NB4 (cell line): ENCODE data around the gene NRXN3.

ENCODE experiments used
- DNase-seq: peaks from one replicate; pipeline ENCODE4 v3.0.0; 2010; ENCODE audit warnings: low read depth
- H3K4me3 ChIP-seq: one replicate; pipeline ENCODE4 v1.5.1; 2011; ENCODE audit warnings: mild to moderate bottlenecking, low read depth, low read length, moderate library complexity
- MYC ChIP-seq: IDR thresholded peaks from 2 replicates; pipeline ENCODE4 v1.6.1; 2011; ENCODE audit warnings: low read depth, low read length
- POLR2A ChIP-seq: IDR thresholded peaks from 2 replicates; pipeline ENCODE4 v1.6.1; 2011; ENCODE audit warnings: mild to moderate bottlenecking; ENCODE audit not compliant: insufficient read length; ENCODE audit errors: extremely low read depth
- TF ChIP-seq, protein P1 (sequence below): IDR thresholded peaks from one replicate; pipeline ENCODE4 v1.5.1; 2012; ENCODE audit warnings: low read depth, low read length
- TF ChIP-seq, protein P2 (sequence below): IDR thresholded peaks from 2 replicates; pipeline ENCODE4 v1.6.1; 2011; ENCODE audit warnings: low read depth, low read length

The NRXN3 gene

DNA sequence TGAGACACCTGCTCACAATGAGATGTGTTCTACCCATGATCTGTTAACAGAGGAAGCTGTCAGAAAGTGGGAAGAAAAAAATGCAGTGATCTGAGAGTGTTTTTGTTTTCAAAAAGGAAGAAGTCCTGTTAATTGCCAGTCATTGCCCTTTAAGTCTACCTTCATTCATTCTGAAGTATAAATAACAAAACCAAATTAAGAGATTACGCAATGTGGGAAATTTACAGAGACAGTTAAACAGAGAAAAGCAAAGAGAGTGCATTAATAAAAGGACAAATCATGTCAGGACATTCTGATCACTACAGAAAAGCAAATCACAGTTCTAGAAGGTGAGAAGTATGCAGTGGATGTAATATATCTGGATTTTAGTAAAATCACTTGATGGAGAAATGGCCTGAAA is 154.2 kb downstream of the NRXN3 start:
- no peak for DNase-seq
- TF ChIP-seq, protein P1, sequence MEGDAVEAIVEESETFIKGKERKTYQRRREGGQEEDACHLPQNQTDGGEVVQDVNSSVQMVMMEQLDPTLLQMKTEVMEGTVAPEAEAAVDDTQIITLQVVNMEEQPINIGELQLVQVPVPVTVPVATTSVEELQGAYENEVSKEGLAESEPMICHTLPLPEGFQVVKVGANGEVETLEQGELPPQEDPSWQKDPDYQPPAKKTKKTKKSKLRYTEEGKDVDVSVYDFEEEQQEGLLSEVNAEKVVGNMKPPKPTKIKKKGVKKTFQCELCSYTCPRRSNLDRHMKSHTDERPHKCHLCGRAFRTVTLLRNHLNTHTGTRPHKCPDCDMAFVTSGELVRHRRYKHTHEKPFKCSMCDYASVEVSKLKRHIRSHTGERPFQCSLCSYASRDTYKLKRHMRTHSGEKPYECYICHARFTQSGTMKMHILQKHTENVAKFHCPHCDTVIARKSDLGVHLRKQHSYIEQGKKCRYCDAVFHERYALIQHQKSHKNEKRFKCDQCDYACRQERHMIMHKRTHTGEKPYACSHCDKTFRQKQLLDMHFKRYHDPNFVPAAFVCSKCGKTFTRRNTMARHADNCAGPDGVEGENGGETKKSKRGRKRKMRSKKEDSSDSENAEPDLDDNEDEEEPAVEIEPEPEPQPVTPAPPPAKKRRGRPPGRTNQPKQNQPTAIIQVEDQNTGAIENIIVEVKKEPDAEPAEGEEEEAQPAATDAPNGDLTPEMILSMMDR: no peak
- TF ChIP-seq, protein P2, sequence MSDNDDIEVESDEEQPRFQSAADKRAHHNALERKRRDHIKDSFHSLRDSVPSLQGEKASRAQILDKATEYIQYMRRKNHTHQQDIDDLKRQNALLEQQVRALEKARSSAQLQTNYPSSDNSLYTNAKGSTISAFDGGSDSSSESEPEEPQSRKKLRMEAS: no peak
- no peak for TF ChIP-seq POLR2A
- TF ChIP-seq MYC: no peak
- H3K4me3 ChIP-seq: no peak overlapping the region

DNA sequence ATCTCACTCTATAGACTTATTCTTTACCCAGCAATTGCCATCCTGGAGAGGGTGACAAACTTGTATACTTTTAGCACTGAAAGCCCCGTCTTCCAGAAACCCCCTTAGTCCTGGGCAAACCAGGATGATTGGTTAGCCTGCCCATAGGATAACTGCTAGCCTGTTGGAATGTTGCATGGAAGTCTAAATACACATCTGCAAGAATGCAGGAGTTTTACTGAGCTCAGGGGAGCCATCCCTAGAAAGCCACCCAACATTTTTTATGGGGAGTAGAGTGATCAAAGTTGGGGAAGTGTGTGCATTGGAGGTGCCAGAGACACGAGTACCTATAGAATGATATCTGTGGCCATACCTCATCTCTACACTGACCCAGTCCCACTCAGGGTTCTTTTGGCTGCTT is 155.7 kb downstream of the NRXN3 start:
- DNase-seq: no peak
- H3K4me3 ChIP-seq: no peak overlapping the region
- no peak for TF ChIP-seq MYC
- TF ChIP-seq, protein P1: no peak
- TF ChIP-seq, protein P2: no peak
- no peak for TF ChIP-seq POLR2A

DNA sequence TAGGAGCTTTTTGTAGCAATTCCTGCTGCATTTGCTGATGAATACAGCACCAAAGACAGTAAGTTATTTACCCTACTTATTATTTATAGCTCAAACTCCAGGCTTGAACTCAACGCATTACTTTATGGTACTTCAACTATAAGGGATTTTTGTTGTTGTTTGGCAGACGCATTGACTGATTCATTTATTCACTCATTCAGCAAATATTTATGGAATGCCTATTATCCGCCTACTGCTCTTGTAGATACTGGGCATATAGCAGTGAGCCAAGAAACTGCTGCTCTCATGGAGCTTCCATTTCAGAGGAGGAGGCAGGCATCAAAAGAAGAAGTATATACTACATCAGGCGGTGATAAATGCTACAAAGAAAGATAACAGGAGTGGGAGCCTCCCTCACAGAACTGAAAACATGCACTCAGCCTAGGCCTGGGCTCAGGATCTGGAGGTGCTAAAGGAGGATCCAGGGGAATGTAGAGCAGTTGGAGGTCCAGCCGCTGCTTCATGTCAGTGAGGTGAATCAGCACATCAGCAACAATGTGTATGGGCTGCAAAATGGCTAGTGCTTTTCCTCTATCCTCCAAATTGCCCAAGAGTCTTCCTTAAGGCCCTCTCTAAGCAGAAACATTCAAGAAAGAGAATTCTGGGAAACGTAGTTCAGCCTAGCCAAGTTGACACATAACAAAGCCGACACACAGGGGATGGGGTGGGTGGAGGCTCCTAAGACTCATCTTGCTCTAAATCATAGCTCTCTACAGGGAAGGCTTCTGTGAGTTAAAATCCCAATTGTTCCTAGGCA is 157.5 kb downstream of the NRXN3 start:
- no peak overlapping the region for H3K4me3 ChIP-seq
- DNase-seq: no peak
- TF ChIP-seq, protein P2: no peak
- TF ChIP-seq MYC (no peak), POLR2A (no peak)
- TF ChIP-seq, protein P1: no peak

DNA sequence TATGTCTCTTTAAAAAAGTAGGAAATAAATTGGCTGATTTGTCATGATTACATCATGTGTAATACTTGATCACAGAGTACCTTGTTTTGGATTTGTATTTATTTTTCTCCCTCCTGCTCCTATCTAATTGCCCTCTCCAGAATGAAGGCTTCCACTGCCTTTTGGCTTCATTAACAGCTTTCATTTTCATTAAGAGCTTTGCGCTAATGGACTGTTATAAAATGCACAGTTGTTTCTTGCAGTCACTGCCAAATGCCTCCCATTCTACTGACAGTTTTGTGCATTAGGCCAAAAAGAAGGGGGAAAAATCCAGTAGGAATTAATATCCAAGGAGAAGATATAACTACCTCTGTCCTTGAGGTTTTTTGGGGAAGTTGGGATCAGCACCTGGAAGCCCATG is 159.2 kb downstream of the NRXN3 start:
- no peak overlapping the region for H3K4me3 ChIP-seq
- no peak for DNase-seq
- TF ChIP-seq, protein P1: no peak
- TF ChIP-seq, protein P2: no peak
- TF ChIP-seq POLR2A (no peak), MYC (no peak)

DNA sequence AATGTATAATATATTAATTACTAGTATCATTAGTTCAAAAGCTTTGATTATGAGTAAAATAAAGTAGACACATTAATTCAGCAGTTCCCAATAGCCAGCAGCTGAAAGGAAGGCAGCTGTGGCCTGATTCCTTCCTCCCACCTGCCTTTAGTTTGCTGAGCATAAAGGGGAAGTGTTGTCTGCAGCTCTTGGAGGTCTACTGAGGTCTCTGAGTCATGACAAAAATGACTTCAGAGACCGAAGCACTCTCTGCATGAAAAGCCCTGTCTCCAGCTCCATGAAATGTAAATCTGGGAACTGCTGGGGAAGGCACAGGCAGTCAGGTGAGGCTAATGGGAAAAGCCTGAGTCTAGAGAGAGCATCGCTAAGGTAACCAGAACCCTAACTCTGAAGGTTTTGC is 165.4 kb downstream of the NRXN3 start:
- TF ChIP-seq, protein P2: no peak
- no peak for TF ChIP-seq MYC
- TF ChIP-seq POLR2A: no peak
- TF ChIP-seq, protein P1: no peak
- peak; percentile 69 for DNase-seq
- H3K4me3 ChIP-seq: no peak overlapping the region

DNA sequence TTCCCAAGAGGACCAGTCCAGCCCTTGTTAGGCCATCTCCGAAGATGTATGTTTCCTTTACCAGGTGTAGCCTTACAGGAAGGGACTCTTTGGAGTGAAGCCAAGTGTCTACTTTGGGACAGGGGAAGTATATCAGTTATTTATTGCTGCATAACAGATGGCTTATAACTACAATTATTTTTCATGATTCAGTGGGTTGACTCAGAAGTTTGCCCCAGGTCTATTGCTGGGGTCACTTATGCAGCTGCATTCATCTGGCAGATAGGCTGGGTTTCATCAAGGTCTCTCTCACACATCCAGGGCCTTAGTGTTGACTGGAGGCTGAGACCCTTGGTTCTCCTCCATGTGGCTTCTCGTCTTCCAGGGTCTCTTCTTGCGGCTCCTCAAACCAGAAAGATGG is 170.1 kb downstream of the NRXN3 start:
- DNase-seq: no peak
- no peak for TF ChIP-seq MYC
- TF ChIP-seq POLR2A: no peak
- TF ChIP-seq, protein P2: no peak
- TF ChIP-seq, protein P1: no peak
- no peak overlapping the region for H3K4me3 ChIP-seq
